ENCODE data around the gene PCDHA8. TPM values are rescaled to one million over a fixed set of nuclear protein-coding genes. Genes with fewer than 3 reads are reported as not detected.

Gene PCDHA8
- total and polyA plus RNA-seq, 10 of the 15 experiments (the other 5 are each of a cell fraction or from before 2014, with no cell fraction given) = not detected

Other genes with a start within 250 kb of the PCDHA8 start
Only the 7 nearest of the 24 such genes appear.
- not detected in 2 replicates for gene PCDHA4, start 34.1 kb upstream of the PCDHA8 start, total RNA-seq (2014; rRNA removed)
- not detected in 2 replicates for gene PCDHA4, start 34.1 kb upstream of the PCDHA8 start, total RNA-seq (2014; rRNA removed; fragmentation: Illumina TruSeq; extraction: Trizol)
- 0.05 TPM in 1 of 2 replicates, not detected in the other for gene PCDHA4, start 34.1 kb upstream of the PCDHA8 start, total RNA-seq (2021)
- not detected in 2 replicates for gene PCDHA4, start 34.1 kb upstream of the PCDHA8 start, polyA plus RNA-seq (2011; rRNA removed)
- not detected in 2 replicates for gene PCDHA4, start 34.1 kb upstream of the PCDHA8 start, polyA plus RNA-seq (2014; fragmentation: Illumina TruSeq; extraction: Trizol)
- gene PCDHA4, start 34.1 kb upstream of the PCDHA8 start, polyA plus RNA-seq (2014; fragmentation: Nextera tagmentation; extraction: Ambion mirVana) = not detected
- gene PCDHA4, start 34.1 kb upstream of the PCDHA8 start, polyA plus RNA-seq (2014; rRNA removed) = not detected in 2 replicates
- not detected for gene PCDHA4, start 34.1 kb upstream of the PCDHA8 start, polyA plus RNA-seq (2016; fragmentation: Nextera tagmentation; extraction: Ambion mirVana)
- under 0.01 TPM in 1 of 2 replicates, not detected in the other for gene PCDHA5, start 19.6 kb upstream of the PCDHA8 start, total RNA-seq (2014; rRNA removed)
- gene PCDHA5, start 19.6 kb upstream of the PCDHA8 start, total RNA-seq (2014; rRNA removed; fragmentation: Illumina TruSeq; extraction: Trizol) = not detected in 2 replicates
- gene PCDHA5, start 19.6 kb upstream of the PCDHA8 start, total RNA-seq (2021) = not detected in 2 replicates
- gene PCDHA5, start 19.6 kb upstream of the PCDHA8 start, polyA plus RNA-seq (2011; rRNA removed) = not detected in 2 replicates
- gene PCDHA5, start 19.6 kb upstream of the PCDHA8 start, polyA plus RNA-seq (2014; fragmentation: Illumina TruSeq; extraction: Trizol) = not detected in 2 replicates
- gene PCDHA5, start 19.6 kb upstream of the PCDHA8 start, polyA plus RNA-seq (2014; fragmentation: Nextera tagmentation; extraction: Ambion mirVana) = not detected
- 0.03 TPM in 1 of 2 replicates, not detected in the other for gene PCDHA5, start 19.6 kb upstream of the PCDHA8 start, polyA plus RNA-seq (2014; rRNA removed)
- gene PCDHA5, start 19.6 kb upstream of the PCDHA8 start, polyA plus RNA-seq (2016; fragmentation: Nextera tagmentation; extraction: Ambion mirVana) = not detected
- gene PCDHA6, start 13.2 kb upstream of the PCDHA8 start, total RNA-seq (2014; rRNA removed) = not detected in 2 replicates
- not detected in 2 replicates for gene PCDHA6, start 13.2 kb upstream of the PCDHA8 start, total RNA-seq (2014; rRNA removed; fragmentation: Illumina TruSeq; extraction: Trizol)
- not detected in 2 replicates for gene PCDHA6, start 13.2 kb upstream of the PCDHA8 start, total RNA-seq (2021)
- gene PCDHA6, start 13.2 kb upstream of the PCDHA8 start, polyA plus RNA-seq (2011; rRNA removed) = not detected in 2 replicates
- not detected in 2 replicates for gene PCDHA6, start 13.2 kb upstream of the PCDHA8 start, polyA plus RNA-seq (2014; fragmentation: Illumina TruSeq; extraction: Trizol)
- not detected for gene PCDHA6, start 13.2 kb upstream of the PCDHA8 start, polyA plus RNA-seq (2014; fragmentation: Nextera tagmentation; extraction: Ambion mirVana)
- gene PCDHA6, start 13.2 kb upstream of the PCDHA8 start, polyA plus RNA-seq (2014; rRNA removed) = not detected in 2 replicates
- gene PCDHA6, start 13.2 kb upstream of the PCDHA8 start, polyA plus RNA-seq (2016; fragmentation: Nextera tagmentation; extraction: Ambion mirVana) = under 1 TPM in 1 of 2 experiments, not detected in 1; 0.09 TPM
- 0.06 TPM in 1 of 2 replicates, not detected in the other for gene PCDHA7, start 6.9 kb upstream of the PCDHA8 start, total RNA-seq (2014; rRNA removed)
- gene PCDHA7, start 6.9 kb upstream of the PCDHA8 start, total RNA-seq (2014; rRNA removed; fragmentation: Illumina TruSeq; extraction: Trizol) = not detected in 2 replicates
- gene PCDHA7, start 6.9 kb upstream of the PCDHA8 start, total RNA-seq (2021) = 0.08 TPM in 1 of 2 replicates, not detected in the other
- gene PCDHA7, start 6.9 kb upstream of the PCDHA8 start, polyA plus RNA-seq (2011; rRNA removed) = not detected in 2 replicates
- gene PCDHA7, start 6.9 kb upstream of the PCDHA8 start, polyA plus RNA-seq (2014; fragmentation: Illumina TruSeq; extraction: Trizol) = not detected in 2 replicates
- gene PCDHA7, start 6.9 kb upstream of the PCDHA8 start, polyA plus RNA-seq (2014; fragmentation: Nextera tagmentation; extraction: Ambion mirVana) = not detected
- 0.06 TPM in 1 of 2 replicates, not detected in the other for gene PCDHA7, start 6.9 kb upstream of the PCDHA8 start, polyA plus RNA-seq (2014; rRNA removed)
- gene PCDHA7, start 6.9 kb upstream of the PCDHA8 start, polyA plus RNA-seq (2016; fragmentation: Nextera tagmentation; extraction: Ambion mirVana) = under 1 TPM in 1 of 2 experiments, not detected in 1; 0.05 TPM
- gene PCDHA9, start 7.2 kb downstream of the PCDHA8 start, total RNA-seq (2014; rRNA removed) = 0.05 and 0.06 TPM in 2 replicates
- gene PCDHA9, start 7.2 kb downstream of the PCDHA8 start, total RNA-seq (2014; rRNA removed; fragmentation: Illumina TruSeq; extraction: Trizol) = not detected in 2 replicates
- gene PCDHA9, start 7.2 kb downstream of the PCDHA8 start, total RNA-seq (2021) = not detected in 2 replicates
- gene PCDHA9, start 7.2 kb downstream of the PCDHA8 start, polyA plus RNA-seq (2011; rRNA removed) = not detected in 2 replicates
- gene PCDHA9, start 7.2 kb downstream of the PCDHA8 start, polyA plus RNA-seq (2014; fragmentation: Illumina TruSeq; extraction: Trizol) = not detected in 2 replicates
- gene PCDHA9, start 7.2 kb downstream of the PCDHA8 start, polyA plus RNA-seq (2014; fragmentation: Nextera tagmentation; extraction: Ambion mirVana) = not detected
- gene PCDHA9, start 7.2 kb downstream of the PCDHA8 start, polyA plus RNA-seq (2014; rRNA removed) = 0.01 TPM in 1 of 2 replicates, not detected in the other
- under 1 TPM in 1 of 2 experiments, not detected in 1; 0.03 TPM for gene PCDHA9, start 7.2 kb downstream of the PCDHA8 start, polyA plus RNA-seq (2016; fragmentation: Nextera tagmentation; extraction: Ambion mirVana)
- 0.05 and 0.06 TPM in 2 replicates for gene PCDHA10, start 14.7 kb downstream of the PCDHA8 start, total RNA-seq (2014; rRNA removed)
- gene PCDHA10, start 14.7 kb downstream of the PCDHA8 start, total RNA-seq (2014; rRNA removed; fragmentation: Illumina TruSeq; extraction: Trizol) = under 0.01 TPM in 1 of 2 replicates, not detected in the other
- gene PCDHA10, start 14.7 kb downstream of the PCDHA8 start, total RNA-seq (2021) = 0.03 TPM in 1 of 2 replicates, not detected in the other
- not detected in 2 replicates for gene PCDHA10, start 14.7 kb downstream of the PCDHA8 start, polyA plus RNA-seq (2011; rRNA removed)
- gene PCDHA10, start 14.7 kb downstream of the PCDHA8 start, polyA plus RNA-seq (2014; fragmentation: Illumina TruSeq; extraction: Trizol) = 0.01 and 0.03 TPM in 2 replicates
- not detected for gene PCDHA10, start 14.7 kb downstream of the PCDHA8 start, polyA plus RNA-seq (2014; fragmentation: Nextera tagmentation; extraction: Ambion mirVana)
- gene PCDHA10, start 14.7 kb downstream of the PCDHA8 start, polyA plus RNA-seq (2014; rRNA removed) = 0.01 and 0.03 TPM in 2 replicates
- gene PCDHA10, start 14.7 kb downstream of the PCDHA8 start, polyA plus RNA-seq (2016; fragmentation: Nextera tagmentation; extraction: Ambion mirVana) = under 1 TPM in 1 of 2 experiments, not detected in 1; 0.04 TPM
- gene PCDHA11, start 27.8 kb downstream of the PCDHA8 start, total RNA-seq (2014; rRNA removed) = 0.05 and 0.06 TPM in 2 replicates
- gene PCDHA11, start 27.8 kb downstream of the PCDHA8 start, total RNA-seq (2014; rRNA removed; fragmentation: Illumina TruSeq; extraction: Trizol) = not detected in 2 replicates
- gene PCDHA11, start 27.8 kb downstream of the PCDHA8 start, total RNA-seq (2021) = 0.05 TPM in 1 of 2 replicates, not detected in the other
- not detected in 2 replicates for gene PCDHA11, start 27.8 kb downstream of the PCDHA8 start, polyA plus RNA-seq (2011; rRNA removed)
- not detected in 2 replicates for gene PCDHA11, start 27.8 kb downstream of the PCDHA8 start, polyA plus RNA-seq (2014; fragmentation: Illumina TruSeq; extraction: Trizol)
- gene PCDHA11, start 27.8 kb downstream of the PCDHA8 start, polyA plus RNA-seq (2014; fragmentation: Nextera tagmentation; extraction: Ambion mirVana) = not detected
- gene PCDHA11, start 27.8 kb downstream of the PCDHA8 start, polyA plus RNA-seq (2014; rRNA removed) = 0.05 TPM in 1 of 2 replicates, not detected in the other
- gene PCDHA11, start 27.8 kb downstream of the PCDHA8 start, polyA plus RNA-seq (2016; fragmentation: Nextera tagmentation; extraction: Ambion mirVana) = not detected